BJ (cell line): Measurements from ENCODE around the gene CEP112. TPM values are rescaled to one million over a fixed set of nuclear protein-coding genes. Genes with fewer than 3 reads are reported as not detected.

Experiments used
- CTCF ChIA-PET: fragments of 350-600 bp; formaldehyde crosslinking; extraction: SDS; loops from one replicate; lab custom pipeline; 2021; ENCODE audit warnings: antibody characterized with exemption, inconsistent platforms; lab: Yijun Ruan, JAX
- POLR2A ChIA-PET: fragments of 300-600 bp; sonication (Branson Sonifier 250); formaldehyde crosslinking; extraction: SDS; loops from one replicate; lab custom pipeline; 2021; ENCODE audit warnings: antibody characterized with exemption; lab: Charles Lee
- DNase-seq: peaks from one replicate; pipeline ENCODE4 v3.0.0-alpha.2; 2011; ENCODE audit warnings: low read depth
- H3K27me3 ChIP-seq: 2 replicates; pipeline ENCODE4 v1.6.0; 2011; ENCODE audit warnings: low read length; ENCODE audit not compliant: control insufficient read depth, insufficient read depth
- H3K36me3 ChIP-seq: 2 replicates; pipeline ENCODE4 v1.5.1; 2011; ENCODE audit warnings: low read length; ENCODE audit not compliant: control insufficient read depth, insufficient read depth
- H3K4me3 ChIP-seq: 2 replicates; pipeline ENCODE4 v1.5.1; 2011; ENCODE audit warnings: low read depth, mild to moderate bottlenecking, control low read depth, low read length
- CTCF ChIP-seq: IDR thresholded peaks from 2 replicates; pipeline ENCODE4 v1.5.1; 2011; ENCODE audit warnings: low read depth, mild to moderate bottlenecking, control low read depth, inconsistent platforms, low read length, moderate library complexity; ENCODE audit not compliant: insufficient read depth
- polyA plus RNA-seq: library from polyadenylated mRNA; depleted of rRNA; stranded (reverse); fragments of >200 nt; gene quantifications from 2 replicates; pipeline ENCODE4 v1.2.3, GENCODE V29; 2011; rRNA removed

Gene CEP112
- polyA plus RNA-seq, 1 experiment = 3.3 TPM

DNA sequence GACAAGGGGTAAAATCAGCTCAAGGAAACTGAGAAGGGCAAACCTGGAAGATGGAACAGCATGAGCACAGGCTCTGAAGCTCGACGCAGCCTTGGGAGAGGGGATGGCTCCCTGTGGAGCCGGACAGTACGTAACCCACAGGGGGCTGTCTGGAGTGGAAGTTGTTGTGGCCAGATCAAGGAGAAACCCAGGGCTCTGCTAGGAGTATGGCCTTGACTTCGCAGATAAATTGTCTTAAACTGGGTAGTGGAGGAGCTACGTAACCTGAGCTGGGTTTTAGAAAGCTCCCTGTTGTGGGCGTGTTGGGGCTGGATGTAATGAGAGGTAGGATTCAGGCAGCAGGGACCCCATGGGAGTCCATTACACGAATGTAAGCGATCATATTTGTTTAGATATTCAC is 605.0 kb downstream of the CEP112 start:
- H3K27me3 ChIP-seq = no peaks in the 10 kb centered on the region; the same call in 1 of the 2 replicates
- no peak for DNase-seq
- TF ChIP-seq CTCF = no peak
- ChIA-PET POLR2A (interaction anchor here (0.5 kb wide), 1 partner anchor 1055 kb away, joined by 4 read pairs; no protein-coding TSS in a partner anchor), CTCF (interaction anchor here (1.1 kb wide), 1 partner anchor 26 kb away, joined by 3 read pairs; no protein-coding TSS in a partner anchor)
- no peak overlapping the region for H3K4me3 ChIP-seq
- H3K36me3 ChIP-seq = no peaks in the 10 kb centered on the region

Other genes starting within 250 kb of the CEP112 start
- not detected in 2 replicates for gene APOH, start 37.3 kb upstream of the CEP112 start, polyA plus RNA-seq
- gene PRKCA, start 110.5 kb upstream of the CEP112 start, polyA plus RNA-seq = 38.7 and 46.9 TPM in 2 replicates